Medulla oblongata (tissue), 1 donor: ENCODE data around the gene NME7.
"Not testable (repeated sequence)": the region's sequence is repeated elsewhere in the genome, so short reads cannot be mapped to it uniquely, and the experiment has no call there.

Experiments used
- DNase-seq: peaks from one replicate; pipeline ENCODE4 v3.0.0-alpha.2; 2015; ENCODE audit errors: extremely low spot score

The NME7 gene

GRCh38 chr1:169367686-169368405, at the start of gene NME7, which contains the start of gene BLZF1:
NME7 (minus strand) TSS chr1:169367797; CDS start chr1:169367710, 87 bp downstream.
BLZF1 (plus strand) TSS chr1:169368195; CDS start chr1:169369523, 1,328 bp downstream.
- peak; percentile 98 for DNase-seq

DNA sequence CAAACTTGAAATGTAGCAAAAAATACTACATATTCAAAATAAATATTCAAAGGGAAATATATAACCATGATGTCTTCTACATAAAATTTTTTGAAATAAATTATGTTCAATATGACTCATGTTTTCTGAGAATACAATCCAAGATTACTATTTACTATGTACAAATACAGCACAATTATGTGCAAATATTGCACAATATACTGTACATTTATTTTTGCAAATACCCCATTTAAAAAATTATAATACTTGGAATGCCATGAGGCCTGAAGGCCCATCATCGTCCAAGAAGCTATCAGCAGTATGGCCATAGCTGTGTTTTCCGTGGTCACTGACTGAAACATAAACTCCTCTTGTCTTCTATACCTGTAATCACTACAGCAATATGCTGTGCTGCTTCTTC, 47.4 kb upstream of the NME7 start:
- no peak for DNase-seq

GRCh38 chr1:169408340-169408739, 40.7 kb upstream of the NME7 start:
- DNase-seq: not testable (repeated sequence)

- not testable (repeated sequence) for DNase-seq
Observed at GRCh38 chr1:169402578-169402977, 35.0 kb upstream of the NME7 start.

- DNase-seq: no peak
Observed at GRCh38 chr1:169395955-169396354, 28.4 kb upstream of the NME7 start.

DNA sequence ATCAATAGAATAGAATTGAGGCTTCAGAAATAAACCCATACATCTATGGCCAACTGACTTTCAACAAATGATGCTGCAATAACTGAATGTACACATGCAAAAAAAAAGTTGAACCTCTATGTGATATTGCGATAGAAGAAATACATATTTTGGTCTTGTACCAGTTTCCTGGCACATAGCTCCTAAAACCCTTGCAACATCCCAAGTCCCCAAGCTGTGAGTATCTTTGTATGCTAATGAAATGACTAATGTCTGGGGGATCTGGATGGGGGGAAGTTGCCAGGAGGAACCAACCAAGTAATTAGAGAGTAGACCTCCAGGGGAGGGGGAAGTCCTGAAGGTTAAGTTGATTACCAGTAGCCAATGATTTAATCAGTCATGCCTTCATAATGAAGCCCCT, 24.8 kb upstream of the NME7 start:
- no peak for DNase-seq

DNA sequence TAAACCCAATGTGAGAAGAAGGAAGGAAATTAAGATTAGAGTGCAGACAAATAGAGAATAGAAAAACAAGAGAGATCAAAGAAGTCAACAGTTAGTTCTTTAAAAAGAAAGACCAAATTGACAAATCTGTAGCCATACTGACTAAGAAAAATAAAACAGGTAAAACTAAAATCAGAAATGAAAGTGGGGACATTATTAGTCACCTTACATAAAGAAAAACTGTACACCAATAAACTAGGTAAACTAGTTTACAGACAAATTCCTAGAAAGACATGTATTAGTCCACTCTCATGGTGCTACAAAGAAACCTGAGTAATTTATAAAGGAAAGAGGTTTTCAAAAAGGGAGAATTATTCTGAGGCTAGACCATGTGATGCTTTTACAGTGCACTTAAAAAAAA, 22.7 kb upstream of the NME7 start:
- DNase-seq: no peak

- no peak for DNase-seq
Observed at GRCh38 chr1:169387399-169387798, 19.8 kb upstream of the NME7 start.

- no peak for DNase-seq
Observed at GRCh38 chr1:169383449-169383848, 15.9 kb upstream of the NME7 start.

GRCh38 chr1:169381162-169381561, 13.6 kb upstream of the NME7 start:
- DNase-seq: no peak

DNA sequence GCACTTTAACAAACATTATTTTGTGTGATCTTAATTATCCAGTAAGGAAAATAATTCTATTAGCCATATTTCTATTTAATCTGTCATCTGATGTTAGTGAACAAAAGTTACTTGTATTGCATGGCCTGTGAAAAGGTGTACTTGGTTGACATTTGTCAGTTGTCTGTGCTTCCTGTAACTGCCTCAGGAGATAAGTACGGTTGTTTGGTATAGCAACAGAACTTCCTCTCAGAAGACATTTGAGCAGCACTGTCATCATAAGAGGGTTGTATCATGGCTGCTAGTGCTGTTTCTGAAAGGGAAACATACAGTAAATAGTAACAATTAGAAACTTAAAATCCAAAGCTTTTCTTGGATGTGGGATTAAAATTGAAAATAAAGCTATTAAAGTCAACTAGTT, 3.8 kb upstream of the NME7 start:
- no peak for DNase-seq

DNA sequence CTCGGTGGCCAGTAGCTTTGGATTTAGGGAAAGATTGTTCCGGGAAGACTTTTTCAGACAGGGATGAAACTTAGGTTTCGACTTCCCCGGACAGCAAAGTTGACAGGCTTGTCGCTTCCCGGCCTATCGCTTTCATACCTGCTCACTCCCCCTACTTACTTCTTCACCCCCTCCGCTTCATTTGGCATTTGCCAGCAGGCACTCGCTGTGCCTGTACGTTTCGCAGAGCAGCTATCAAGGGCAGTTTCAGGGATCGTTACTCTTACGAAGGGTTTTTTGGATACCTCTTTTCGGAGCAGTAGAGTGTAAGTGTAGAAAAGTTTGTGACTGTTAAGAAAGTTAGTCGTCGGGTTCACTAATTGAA, 791 bp upstream of the NME7 start:
- no peak for DNase-seq

DNA sequence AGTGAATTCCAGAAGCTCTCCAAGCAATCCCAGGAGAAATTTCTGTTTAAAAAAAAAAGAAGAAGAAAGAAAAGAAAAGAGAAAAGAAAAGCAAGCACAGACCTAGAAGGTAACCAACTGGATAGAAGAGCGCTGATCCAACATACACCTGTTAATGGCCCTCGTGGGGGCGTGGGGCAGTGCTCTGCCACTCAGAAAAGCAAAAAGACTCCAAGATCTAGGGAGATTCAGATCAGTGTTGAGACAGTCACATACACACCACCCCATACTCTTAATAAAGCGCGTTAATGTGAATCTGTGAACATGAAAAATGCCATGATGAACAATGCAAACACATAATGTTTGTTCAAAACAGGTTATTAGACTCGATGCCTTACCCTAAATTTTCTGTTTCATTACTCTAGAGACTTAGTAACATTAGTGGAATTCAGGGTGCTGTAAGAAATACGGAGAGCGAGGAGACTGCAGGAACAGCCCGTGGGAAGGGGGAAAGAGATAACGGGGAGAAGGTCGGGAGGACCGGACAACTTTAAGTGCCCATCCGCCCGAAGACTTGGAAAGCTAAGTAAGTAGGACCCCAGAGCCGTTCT, 406 bp downstream of the NME7 start:
- no peak for DNase-seq

GRCh38 chr1:169364948-169365347, 2.6 kb downstream of the NME7 start:
- no peak for DNase-seq

DNA sequence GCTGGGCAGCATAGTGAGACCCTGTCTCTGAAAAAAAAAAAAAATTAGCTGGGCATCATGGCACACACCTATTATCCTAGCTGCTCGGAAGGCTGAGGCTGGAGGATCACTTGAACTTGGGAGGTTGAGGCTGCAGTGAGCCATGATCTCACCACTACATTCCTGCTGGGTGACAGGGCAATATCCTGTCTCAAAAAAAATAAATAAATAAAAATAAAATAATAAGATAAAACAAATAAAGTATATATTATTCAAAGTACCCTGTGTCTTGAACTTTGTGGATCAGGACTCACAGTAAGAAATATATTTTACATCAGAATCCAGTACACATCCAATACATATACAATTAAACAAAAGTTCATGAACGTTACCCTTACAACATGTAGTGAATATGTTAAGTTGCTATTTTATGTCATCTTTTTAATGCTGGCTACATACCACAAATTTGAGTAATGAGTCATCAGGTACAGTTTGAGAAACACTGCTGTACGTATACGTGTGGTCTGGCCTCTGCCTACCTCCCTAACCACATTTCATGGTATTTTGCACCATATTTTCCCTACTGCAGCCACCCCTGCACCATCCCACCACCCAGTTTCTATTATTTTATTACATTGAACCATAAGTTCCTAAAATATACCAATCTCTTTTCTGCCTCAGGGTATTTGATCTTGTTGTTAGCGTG, 4.4 kb downstream of the NME7 start:
- DNase-seq: no peak

DNA sequence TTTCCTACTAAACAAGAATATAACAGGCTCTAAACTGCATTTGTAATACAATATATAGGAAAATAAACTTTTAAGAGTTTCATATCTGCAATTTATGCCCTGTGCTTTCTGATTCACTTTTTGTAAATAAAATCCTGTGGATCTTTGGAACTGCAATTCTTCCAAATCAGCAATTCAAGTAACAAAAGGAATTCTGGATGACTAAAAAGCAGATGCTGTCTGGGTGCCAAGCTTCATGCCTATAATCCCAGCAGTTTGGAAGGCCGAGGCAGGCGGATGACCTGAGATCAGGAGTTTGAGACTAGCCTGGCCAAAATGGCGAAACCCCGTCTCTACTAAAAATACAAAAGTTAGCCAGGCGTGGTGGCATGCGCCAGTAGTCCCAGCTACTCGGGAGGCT, 6.3 kb downstream of the NME7 start:
- DNase-seq: no peak

DNA sequence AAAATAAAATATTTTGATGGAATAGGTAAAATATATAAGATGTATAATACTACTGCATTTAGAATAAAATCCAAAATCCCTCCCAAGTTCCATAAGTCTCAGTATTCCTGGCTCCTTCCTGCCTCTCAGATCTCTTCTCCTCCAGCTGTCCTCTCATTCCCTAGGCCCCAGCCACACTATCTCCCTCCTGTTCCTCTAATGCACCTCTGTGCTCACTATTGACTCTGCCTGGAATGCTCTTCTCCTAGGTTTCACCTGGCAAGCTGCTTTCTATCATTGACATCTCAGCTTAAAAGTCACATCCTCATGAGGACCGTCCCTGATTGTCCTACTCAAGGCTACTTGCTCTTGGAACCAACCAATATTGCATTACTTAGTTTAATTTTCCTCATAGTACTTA, 7.2 kb downstream of the NME7 start:
- DNase-seq: no peak

GRCh38 chr1:169348383-169349036, 19.1 kb downstream of the NME7 start:
- DNase-seq: peak; percentile 82

- no peak for DNase-seq
Observed at GRCh38 chr1:169347688-169348382, 19.8 kb downstream of the NME7 start.

DNA sequence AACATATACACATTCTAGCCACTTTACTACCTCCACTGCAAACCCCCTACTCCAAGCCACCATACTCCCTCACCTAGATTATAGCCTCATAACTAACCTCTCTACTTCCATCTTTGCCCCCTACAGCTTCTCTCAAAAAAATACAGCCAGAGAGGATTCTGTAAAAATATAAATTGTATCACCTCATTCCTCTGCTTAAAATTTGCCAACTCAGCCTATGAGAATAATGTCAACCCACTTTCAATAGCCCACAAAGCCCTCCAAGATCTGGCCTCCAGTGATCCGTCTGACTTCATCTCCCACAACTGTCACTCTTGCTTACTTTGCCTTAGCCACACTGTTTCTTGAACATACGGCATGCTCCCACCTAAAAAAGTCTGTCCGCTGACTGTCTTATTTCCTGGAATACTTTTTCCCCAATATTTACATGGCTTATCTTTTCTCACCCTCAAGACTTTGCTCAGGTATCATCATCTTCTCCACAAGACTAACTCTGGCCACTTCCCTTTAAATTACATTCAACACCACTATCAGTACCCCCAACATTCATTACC, 21.5 kb downstream of the NME7 start:
- no peak for DNase-seq

DNA sequence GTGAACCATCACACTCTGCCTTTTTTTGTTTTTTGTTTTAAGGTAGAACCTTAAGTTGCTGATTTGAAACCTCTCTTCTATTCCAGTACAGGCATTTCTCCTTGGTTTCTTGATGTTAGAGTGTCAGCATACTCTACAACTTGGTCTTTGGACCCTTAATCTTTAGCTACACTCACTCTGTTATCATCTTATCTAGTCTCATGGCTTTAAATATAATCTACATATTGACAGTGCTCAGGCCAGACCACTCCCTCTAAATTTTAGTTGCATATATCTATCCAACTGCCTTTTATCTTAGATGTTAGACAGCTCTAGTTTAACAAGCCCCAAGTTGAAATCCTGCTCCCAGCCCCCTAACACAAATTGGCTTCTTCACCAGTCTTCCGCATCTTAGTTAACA, 22.1 kb downstream of the NME7 start:
- DNase-seq: no peak

GRCh38 chr1:169342096-169342495, 25.5 kb downstream of the NME7 start:
- not testable (repeated sequence) for DNase-seq
